A549 (cell line): ENCODE results near the gene CASP8. TPM values are rescaled to one million over a fixed set of nuclear protein-coding genes. Genes with fewer than 3 reads are reported as not detected.

Source experiments
- ATAC-seq, 2 experiments: fragments of 200-7000 bp in 1 of 2; fragments of >200 bp in 1 of 2; cut with Nextera tagmentation in 1 of 2; cut with Tn5 transposase in 1 of 2; 3 replicates each; pipeline versions ENCODE4 v1.8.0 to v1.9.1; 2018 to 2020; ENCODE audit warnings: mild to moderate bottlenecking in 1 of 2, moderate library complexity in 1 of 2
- CTCF ChIA-PET: fragments of 300-600 bp; sonication (Branson Sonifier 250); formaldehyde crosslinking; extraction: SDS; loops from one replicate; lab custom pipeline; 2021; ENCODE audit warnings: antibody characterized with exemption, inconsistent platforms; lab: Yijun Ruan, JAX
- POLR2A ChIA-PET: fragments of 350-600 bp; formaldehyde crosslinking; extraction: SDS; loops from one replicate; lab custom pipeline; 2021; ENCODE audit warnings: antibody characterized with exemption, inconsistent platforms; lab: Yijun Ruan, JAX
- DNase-seq, 2 experiments: peaks; one replicate each; pipeline versions ENCODE4 v3.0.0 to v3.0.0-alpha.2; 2011 to 2016; ENCODE audit warnings: low read depth in 1 of 2, low spot score in 1 of 2
- FAIRE-seq: peaks from 2 replicates; lab custom pipeline; 2011; peaks lifted over from hg19 to GRCh38; lab: Jason Lieb, UNC
- H3K27ac ChIP-seq, 2 experiments: fragments of >200 bp; sonication (Bioruptor Twin); formaldehyde crosslinking; 3 replicates each; pipeline ENCODE4 v1.5.1; 2016 to 2017
- H3K4me1 ChIP-seq: fragments of >200 bp; sonication (Bioruptor Twin); formaldehyde crosslinking; 3 replicates; pipeline ENCODE4 v1.6.1; 2016
- H3K4me2 ChIP-seq: fragments of >200 bp; sonication (Bioruptor Twin); formaldehyde crosslinking; 3 replicates; pipeline ENCODE4 v1.6.1; 2016
- H3K4me3 ChIP-seq: fragments of >200 bp; sonication (Bioruptor Twin); formaldehyde crosslinking; 3 replicates; pipeline ENCODE4 v1.5.1; 2016
- H3K9me3 ChIP-seq: fragments of >200 bp; sonication (Bioruptor Twin); formaldehyde crosslinking; 3 replicates; pipeline ENCODE4 v1.6.1; 2016
- CTCF ChIP-seq: fragments of >200 bp; sonication (Bioruptor Twin); formaldehyde crosslinking; IDR thresholded peaks from 3 replicates; pipeline ENCODE4 v1.5.1; 2016
- ELK1 ChIP-seq: fragments of 150-350 bp; IDR thresholded peaks from 2 replicates; pipeline ENCODE4 v1.6.1; 2014; ENCODE audit warnings: low read depth, mild to moderate bottlenecking, low read length
- FOXS1 ChIP-seq: fragments of 250-450 bp; sonication (Bioruptor Pico); IDR thresholded peaks from 2 replicates; pipeline ENCODE4 v1.5.0; 2020; ENCODE audit warnings: mild to moderate bottlenecking, moderate library complexity
- HES2 ChIP-seq: fragments of >200 bp; sonication (Bioruptor Twin); formaldehyde crosslinking; IDR thresholded peaks from 2 replicates; pipeline ENCODE4 v1.6.1; 2016
- HEYL ChIP-seq: fragments of 250-450 bp; sonication (Bioruptor Pico); IDR thresholded peaks from 2 replicates; pipeline ENCODE4 v1.8.0; 2021; ENCODE audit warnings: mild to moderate bottlenecking, moderate library complexity
- HMGXB4 ChIP-seq: fragments of 250-450 bp; sonication (Bioruptor Pico); IDR thresholded peaks from 2 replicates; pipeline ENCODE4 v1.5.0; 2021; ENCODE audit warnings: mild to moderate bottlenecking, moderate library complexity, borderline replicate concordance
- MAFK ChIP-seq: fragments of 450-650 bp; IDR thresholded peaks from 2 replicates; pipeline ENCODE4 v1.6.1; 2014; ENCODE audit not compliant: partially characterized antibody
- NPAS2 ChIP-seq: fragments of 250-450 bp; sonication (Bioruptor Pico); IDR thresholded peaks from 2 replicates; pipeline ENCODE4 v1.8.0; 2022; ENCODE audit warnings: mild to moderate bottlenecking, moderate library complexity, borderline replicate concordance
- POLR2A ChIP-seq: IDR thresholded peaks from 2 replicates; pipeline ENCODE4 v1.6.1; 2012; ENCODE audit warnings: mild to moderate bottlenecking, low read length
- RCOR1 ChIP-seq: fragments of 150-350 bp; IDR thresholded peaks from 2 replicates; pipeline ENCODE4 v1.6.1; 2014; ENCODE audit warnings: antibody characterized with exemption, low read length, low read depth
- RFX5 ChIP-seq: fragments of 450-650 bp; IDR thresholded peaks from 2 replicates; pipeline ENCODE4 v1.7.1; 2014; ENCODE audit warnings: antibody characterized with exemption, mild to moderate bottlenecking, moderate library complexity
- SMC3 ChIP-seq: fragments of >200 bp; sonication (Bioruptor Twin); formaldehyde crosslinking; IDR thresholded peaks from 3 replicates; pipeline ENCODE4 v1.6.1; 2018; ENCODE audit warnings: inconsistent platforms
- SREBF2 ChIP-seq: fragments of 450-650 bp; IDR thresholded peaks from 2 replicates; pipeline ENCODE4 v1.6.1; 2014; ENCODE audit warnings: mild to moderate bottlenecking, moderate library complexity
- TP53 ChIP-seq: fragments of 250-450 bp; sonication (Bioruptor Pico); IDR thresholded peaks from 2 replicates; pipeline ENCODE4 v1.5.0; 2021; ENCODE audit warnings: mild to moderate bottlenecking, moderate library complexity
- ZNF302 ChIP-seq: fragments of 250-450 bp; sonication (Bioruptor Pico); IDR thresholded peaks from 2 replicates; pipeline ENCODE4 v1.9.0; 2021; ENCODE audit warnings: inconsistent platforms, mild to moderate bottlenecking, moderate library complexity
- ZSCAN20 ChIP-seq: fragments of 250-450 bp; sonication (Bioruptor Pico); IDR thresholded peaks from 2 replicates; pipeline ENCODE4 v1.8.0; 2022; ENCODE audit warnings: mild to moderate bottlenecking, moderate library complexity
- WGBS: methylation state at CpG from one replicate; pipeline ENCODE4 v1.1.6; 2017; ENCODE audit errors: missing lambda C conversion rate; 5-methylcytosine and 5-hydroxymethylcytosine counted together
- polyA plus RNA-seq, 4 experiments: library from polyadenylated mRNA; depleted of rRNA in 3 of 4; stranded (reverse); fragments of >200 nt; fragmentation: RNase III in 1 of 4; extraction: RNeasy Plus Mini Kit Qiagen cat#74134 plus additional on column Dnase treatment in 1 of 4; gene quantifications; 2 replicates in 3 of 4; 3 replicates in 1 of 4; pipeline ENCODE4 v1.2.3, GENCODE V29; 2011 to 2017
- small RNA-seq, 6 experiments: library from RNA; depleted of rRNA; stranded (forward); fragments of <200 nt; gene quantifications; one replicate each; pipeline ENCODE3, GENCODE V24; 2012

Gene CASP8
- polyA plus RNA-seq, 2 of the 4 experiments (the other 2 are of a cell fraction), result 40.2 to 65.2 TPM

GRCh38 chr2:201329409-201329808 is 69.1 kb downstream of the CASP8 start:
- POLR2A ChIA-PET, result no interaction called here
- no peak for DNase-seq
- Histone ChIP-seq H3K4me3 (no peak overlapping the region), H3K27ac (no peak overlapping the region), H3K4me1 (no peaks in the 10 kb centered on the region), H3K4me2 (no peak overlapping the region), H3K9me3 (0 out of 3 replicates have a peak, but pooled peaks cover 7% of the 10 kb centered on the region)
- no peak for FAIRE-seq
- no peak for ATAC-seq
- CTCF ChIA-PET, result interaction anchor here (1.5 kb wide), 1 partner anchor 35 kb away, joined by 6 read pairs; no protein-coding TSS in a partner anchor
- WGBS, result 10% methylated on average over 1 of the region's 1 CpG
- TF ChIP-seq FOXS1 (CRISPR knock-in tag), result no peak
- no peak for TF ChIP-seq HEYL (CRISPR knock-in tag)
- TF ChIP-seq RCOR1, result no peak
- TF ChIP-seq ZNF302 (CRISPR knock-in tag), result no peak
- TF ChIP-seq RFX5, result no peak
- TF ChIP-seq CTCF, result no peak
- no peak for TF ChIP-seq HES2
- no peak for TF ChIP-seq HMGXB4
- no peak for TF ChIP-seq POLR2A
- no peak for TF ChIP-seq ELK1
- no peak for TF ChIP-seq NPAS2 (CRISPR knock-in tag)
- TF ChIP-seq ZSCAN20 (CRISPR knock-in tag), result no peak
- no peak for TF ChIP-seq TP53 (CRISPR knock-in tag)
- TF ChIP-seq SREBF2, result no peak
- TF ChIP-seq SMC3, result no peak
- TF ChIP-seq MAFK, result no peak

Small RNA genes lying within 50 kb of the gene (small RNA-seq; reads per million reads assigned to genes)
- gene MTND4LP13, result 0 to 1.9 (median 0) reads per million in 6 experiments

Other genes with a start within 250 kb of the CASP8 start
- gene HYCC2, start 188.9 kb upstream of the CASP8 start, polyA plus RNA-seq (2011; rRNA removed), result 5.8 and 7.3 TPM in 2 replicates
- 2.4 to 3.0 TPM (median 2.9 TPM) in 3 replicates for gene HYCC2, start 188.9 kb upstream of the CASP8 start, polyA plus RNA-seq (2017; fragmentation: RNase III; extraction: RNeasy Plus Mini Kit Qiagen cat#74134 plus additional on column Dnase treatment)
- gene NDUFB3, start 188.5 kb upstream of the CASP8 start, polyA plus RNA-seq (2011; rRNA removed), result 103 and 162 TPM in 2 replicates
- gene NDUFB3, start 188.5 kb upstream of the CASP8 start, polyA plus RNA-seq (2017; fragmentation: RNase III; extraction: RNeasy Plus Mini Kit Qiagen cat#74134 plus additional on column Dnase treatment), result 220 to 232 TPM (median 223 TPM) in 3 replicates
- gene CFLAR, start 144.4 kb upstream of the CASP8 start, polyA plus RNA-seq (2011; rRNA removed), result 64.0 and 89.4 TPM in 2 replicates
- gene CFLAR, start 144.4 kb upstream of the CASP8 start, polyA plus RNA-seq (2017; fragmentation: RNase III; extraction: RNeasy Plus Mini Kit Qiagen cat#74134 plus additional on column Dnase treatment), result 56.5 to 64.0 TPM (median 56.5 TPM) in 3 replicates
- 6.5 and 6.8 TPM in 2 replicates for gene CASP10, start 77.4 kb upstream of the CASP8 start, polyA plus RNA-seq (2011; rRNA removed)
- gene CASP10, start 77.4 kb upstream of the CASP8 start, polyA plus RNA-seq (2017; fragmentation: RNase III; extraction: RNeasy Plus Mini Kit Qiagen cat#74134 plus additional on column Dnase treatment), result 2.6 to 3.0 TPM (median 2.8 TPM) in 3 replicates
- gene FLACC1, start 96.8 kb downstream of the CASP8 start, polyA plus RNA-seq (2011; rRNA removed), result 0.36 and 0.38 TPM in 2 replicates
- 0.07 to 0.26 TPM (median 0.09 TPM) in 3 replicates for gene FLACC1, start 96.8 kb downstream of the CASP8 start, polyA plus RNA-seq (2017; fragmentation: RNase III; extraction: RNeasy Plus Mini Kit Qiagen cat#74134 plus additional on column Dnase treatment)
- 22.4 and 23.2 TPM in 2 replicates for gene TRAK2, start 190.9 kb downstream of the CASP8 start, polyA plus RNA-seq (2011; rRNA removed)
- 10.2 to 10.8 TPM (median 10.4 TPM) in 3 replicates for gene TRAK2, start 190.9 kb downstream of the CASP8 start, polyA plus RNA-seq (2017; fragmentation: RNase III; extraction: RNeasy Plus Mini Kit Qiagen cat#74134 plus additional on column Dnase treatment)
- gene STRADB, start 191.2 kb downstream of the CASP8 start, polyA plus RNA-seq (2011; rRNA removed), result 29.0 and 34.4 TPM in 2 replicates
- gene STRADB, start 191.2 kb downstream of the CASP8 start, polyA plus RNA-seq (2017; fragmentation: RNase III; extraction: RNeasy Plus Mini Kit Qiagen cat#74134 plus additional on column Dnase treatment), result 24.0 to 27.4 TPM (median 25.6 TPM) in 3 replicates